C1 segment of cervical spinal cord (tissue), 14 donors: ENCODE results near the gene ARSA.

ENCODE experiments used
- DNase-seq, 14 donors: peaks; one replicate each; lab custom pipeline; 2025; lab: John Stamatoyannopoulos, UW

The ARSA gene

DNA sequence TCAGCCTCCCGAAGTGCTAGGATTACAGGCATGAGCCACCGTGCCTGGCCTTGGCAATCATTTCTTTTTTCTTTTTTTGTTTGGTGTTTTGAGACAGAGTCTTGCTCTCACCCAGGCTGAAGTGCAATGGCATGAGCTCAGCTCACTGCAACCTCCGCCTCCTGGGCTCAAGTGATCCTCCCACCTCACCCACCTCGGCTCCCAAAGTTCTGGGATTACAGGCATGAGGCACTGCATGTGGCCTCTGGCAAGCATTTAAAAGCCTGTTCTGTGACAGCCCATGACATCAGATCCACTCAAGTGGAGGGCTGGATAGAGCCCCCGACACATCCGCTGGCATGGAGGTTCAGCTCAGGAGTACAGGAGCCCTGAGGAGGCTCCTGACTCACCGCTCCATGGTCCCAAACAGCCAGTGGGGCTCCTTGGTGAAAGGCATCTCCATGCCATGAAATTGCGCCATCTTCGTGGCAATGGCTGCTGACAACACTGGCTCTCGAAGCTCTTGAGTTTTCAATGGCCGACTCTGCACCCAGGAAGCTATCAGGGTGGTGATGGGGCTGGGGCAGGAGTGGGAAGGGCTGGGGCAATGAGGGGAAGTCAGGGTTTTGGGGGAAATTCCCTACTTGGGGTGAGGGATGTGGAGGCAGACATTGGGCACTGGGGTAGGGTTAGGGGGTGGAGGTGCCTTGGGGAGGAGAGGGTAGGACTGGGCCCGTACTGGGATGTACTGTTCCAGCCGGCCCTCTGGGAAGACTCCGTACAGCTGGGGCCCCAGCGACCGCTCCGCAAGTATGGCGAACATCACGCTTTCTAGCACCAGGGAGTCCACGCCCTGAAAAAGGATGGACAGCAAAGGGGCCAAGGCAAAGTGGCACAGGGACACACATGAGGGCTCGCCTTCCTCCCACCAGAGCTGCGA lies 46.7 kb downstream of the ARSA start:
- no peak for DNase-seq

GRCh38 chr22:50579752-50580151 lies 48.2 kb downstream of the ARSA start:
- no peak for DNase-seq

- DNase-seq, result peak in 1 of 14 donors; percentile 31
Measured at GRCh38 chr22:50578776-50579310, 49.1 kb downstream of the ARSA start.

DNA sequence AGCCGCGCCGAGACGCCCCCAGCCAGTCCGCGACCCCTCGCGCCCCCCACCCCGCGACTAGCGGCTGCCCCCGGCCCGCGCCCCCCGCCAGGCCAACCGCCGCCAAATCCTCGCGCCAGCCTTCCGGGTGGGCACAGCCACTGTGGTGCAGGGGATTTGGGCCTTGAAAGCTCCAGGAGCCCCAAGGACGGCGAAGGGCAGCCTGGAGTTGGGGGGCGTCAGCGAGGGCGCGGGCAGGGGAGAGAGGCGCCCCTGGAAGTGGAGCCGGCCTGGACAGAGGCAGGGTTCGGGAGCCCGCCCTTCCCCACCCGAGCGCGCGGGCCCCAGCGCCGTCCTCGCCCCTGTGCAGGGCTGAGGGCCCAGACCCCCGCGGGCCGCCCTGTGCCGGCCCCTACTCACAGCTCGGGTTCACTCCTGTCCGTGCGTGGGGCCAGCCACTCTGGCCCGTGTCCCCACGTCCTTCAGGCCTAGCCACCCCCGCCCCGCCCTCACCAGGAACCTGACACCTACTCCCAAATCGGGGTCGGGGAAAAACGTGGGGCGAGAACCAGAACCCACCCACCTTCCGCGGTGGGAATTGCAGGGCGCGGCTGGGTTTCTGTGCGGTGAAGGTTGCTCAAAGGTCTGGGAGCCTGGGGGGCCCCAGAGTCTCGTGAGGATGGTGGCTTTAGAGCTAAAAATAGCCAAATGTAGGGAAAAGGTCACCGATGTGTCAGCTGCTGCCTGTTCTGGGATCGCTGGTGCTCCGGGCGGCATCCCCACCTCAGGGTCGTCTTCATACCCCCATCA lies 49.8 kb downstream of the ARSA start, which contains the start of gene CPT1B:
Gene CPT1B (minus strand): TSS at position 441 of the 789 bp plus-strand sequence. CDS start 512 bp downstream, outside the sequence.
- DNase-seq, result no peak

GRCh38 chr22:50577697-50577986 lies 50.3 kb downstream of the ARSA start:
- DNase-seq, result no peak

DNA sequence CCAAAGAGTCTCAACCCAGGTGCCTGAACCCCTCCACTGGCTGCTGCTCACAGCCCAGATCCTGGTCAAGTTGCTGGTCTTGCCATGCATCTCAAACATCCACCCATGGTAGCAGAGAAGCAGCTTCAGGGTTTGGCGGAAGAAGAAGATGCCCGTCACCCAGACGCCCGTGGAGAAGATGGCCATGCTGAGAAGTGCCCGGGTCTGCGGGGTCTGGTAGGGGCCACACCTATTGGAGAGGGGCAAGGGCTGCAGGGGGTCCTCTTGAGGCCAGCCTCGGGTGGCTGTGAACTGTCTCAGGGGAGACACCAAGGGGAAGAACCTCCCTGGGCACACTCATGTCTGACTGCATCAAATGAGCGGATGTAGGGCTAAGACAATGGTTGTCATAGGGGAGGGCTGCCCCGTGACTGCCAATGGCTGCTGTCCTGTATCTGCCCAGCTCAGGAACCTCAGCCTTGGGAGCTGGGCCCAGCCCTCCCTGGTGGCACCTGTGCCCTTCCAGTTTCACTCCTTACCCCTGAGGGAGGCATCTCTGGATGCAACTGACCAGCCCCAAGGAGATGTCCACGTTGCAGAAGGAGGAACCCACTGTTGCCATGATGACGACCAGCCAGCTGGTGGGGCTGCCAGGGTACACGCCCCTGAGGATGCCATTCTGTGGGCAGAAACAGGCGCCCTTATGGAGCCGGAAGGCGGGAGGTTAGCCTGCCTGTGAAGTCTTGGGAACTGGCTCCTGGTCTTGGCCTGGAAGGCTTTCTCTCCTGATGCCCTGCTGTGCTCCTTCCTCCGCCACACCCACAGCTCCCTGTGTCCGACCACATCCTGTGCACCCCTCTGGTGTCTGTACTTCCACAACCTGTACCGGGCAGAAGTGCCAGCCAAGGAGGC lies 50.9 kb downstream of the ARSA start:
- DNase-seq, result no peak

DNA sequence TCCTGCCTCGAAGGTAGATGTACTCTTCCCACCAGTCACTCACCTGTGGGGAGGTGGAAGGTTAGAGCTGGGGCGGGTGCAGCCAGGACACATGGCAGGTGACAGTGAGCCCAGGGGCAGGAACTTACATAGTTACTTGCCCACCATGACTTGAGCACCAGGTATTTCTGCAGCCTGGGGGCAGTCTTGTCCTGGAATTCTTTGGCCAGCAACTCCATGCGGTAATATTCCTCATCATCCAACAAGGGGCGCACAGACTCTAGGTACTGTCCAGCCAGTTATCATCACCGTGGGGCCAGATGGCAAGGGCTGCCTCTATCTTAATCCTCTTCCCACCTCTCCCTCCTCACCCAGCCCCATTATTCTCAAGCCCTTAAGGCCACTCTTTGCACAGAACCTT lies 51.9 kb downstream of the ARSA start:
- peak in 1 of 14 donors; percentile 80 for DNase-seq

DNA sequence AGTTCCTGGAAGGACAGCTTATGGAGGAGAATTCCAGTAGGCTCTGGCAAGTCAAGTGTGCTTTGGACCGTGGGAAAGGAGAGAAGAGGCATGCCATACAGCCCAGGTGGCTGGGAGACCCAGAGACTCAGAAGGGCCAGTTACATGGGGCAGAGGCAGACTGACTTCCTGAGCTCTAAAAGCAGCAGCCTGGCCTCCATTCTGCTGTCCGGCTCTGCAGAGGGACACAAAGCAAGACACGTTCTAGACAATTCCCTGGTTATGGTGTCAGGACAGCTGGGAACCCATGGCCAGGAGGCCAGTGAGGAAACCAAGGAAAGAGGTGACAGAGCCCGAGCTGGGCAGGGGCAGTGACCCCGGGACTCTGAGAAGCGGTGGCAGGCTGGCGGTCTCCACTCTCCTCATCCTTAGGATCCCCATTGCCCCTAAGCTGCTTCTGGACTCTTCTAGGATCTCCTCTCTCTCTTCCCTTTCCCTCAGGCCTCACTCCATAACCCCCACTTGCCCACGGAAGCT lies 52.5 kb downstream of the ARSA start:
- DNase-seq, result no peak
